ENCODE results near the gene GPR89B.
A peak's percentile ranks its signal among the peaks of the same experiment; 100 is the strongest.
"Not testable (repeated sequence)": the region's sequence is repeated elsewhere in the genome, so short reads cannot be mapped to it uniquely, and the experiment has no call there.

The GPR89B gene

GRCh38 chr1:147928236-147929132, at the start of gene GPR89B:
Gene GPR89B, plus strand, starts transcription at chr1:147928420. Its CDS starts 117 bp downstream, at chr1:147928537.
- DNase-seq (ENCODE audit: low read depth): peak; percentile 91

- DNase-seq (ENCODE audit: low read depth): no peak
These were observed 48.3 kb upstream of the GPR89B start for GRCh38 chr1:147879911-147880310.

GRCh38 chr1:147882535-147882934, 45.7 kb upstream of the GPR89B start:
- no peak for DNase-seq (ENCODE audit: low read depth)

GRCh38 chr1:147890177-147890790, 37.9 kb upstream of the GPR89B start:
- DNase-seq (ENCODE audit: low read depth): peak; percentile 46

GRCh38 chr1:147891088-147891487, 37.1 kb upstream of the GPR89B start:
- no peak for DNase-seq (ENCODE audit: low read depth)

GRCh38 chr1:147892216-147892615, 36.0 kb upstream of the GPR89B start:
- DNase-seq (ENCODE audit: low read depth): no peak

GRCh38 chr1:147892731-147893214, 35.4 kb upstream of the GPR89B start:
- DNase-seq (ENCODE audit: low read depth): no peak

GRCh38 chr1:147895123-147895522, 33.1 kb upstream of the GPR89B start:
- DNase-seq (ENCODE audit: low read depth): no peak

GRCh38 chr1:147897029-147897752, 31.0 kb upstream of the GPR89B start:
- DNase-seq (ENCODE audit: low read depth): no peak

- no peak for DNase-seq (ENCODE audit: low read depth)
These were observed 30.4 kb upstream of the GPR89B start for GRCh38 chr1:147897789-147898188.

- no peak for DNase-seq (ENCODE audit: low read depth)
These were observed 25.9 kb upstream of the GPR89B start, which contains the start of gene GJA8 for GRCh38 chr1:147902253-147902845. Gene GJA8, plus strand, starts transcription at chr1:147902795. Its CDS starts 5,161 bp downstream, at chr1:147907956.

GRCh38 chr1:147904726-147905125, 23.5 kb upstream of the GPR89B start:
- DNase-seq (ENCODE audit: low read depth): no peak

- DNase-seq (ENCODE audit: low read depth): no peak
These were observed 20.3 kb upstream of the GPR89B start for GRCh38 chr1:147907786-147908509.

- DNase-seq (ENCODE audit: low read depth): no peak
These were observed 15.7 kb upstream of the GPR89B start for GRCh38 chr1:147912553-147912952.

GRCh38 chr1:147913362-147913942, 14.8 kb upstream of the GPR89B start:
- no peak for DNase-seq (ENCODE audit: low read depth)

GRCh38 chr1:147919896-147920295, 8.3 kb upstream of the GPR89B start:
- DNase-seq (ENCODE audit: low read depth): no peak

GRCh38 chr1:147924813-147925212, 3.4 kb upstream of the GPR89B start:
- DNase-seq (ENCODE audit: low read depth): no peak

GRCh38 chr1:147927215-147927614, 1.0 kb upstream of the GPR89B start:
- not testable (repeated sequence) for DNase-seq (ENCODE audit: low read depth)

GRCh38 chr1:147927689-147928088, 531 bp upstream of the GPR89B start:
- not testable (repeated sequence) for DNase-seq (ENCODE audit: low read depth)

- DNase-seq (ENCODE audit: low read depth): not testable (repeated sequence)
These were observed 2.9 kb downstream of the GPR89B start for GRCh38 chr1:147931137-147931536.

GRCh38 chr1:147935296-147935695, 7.1 kb downstream of the GPR89B start:
- DNase-seq (ENCODE audit: low read depth): not testable (repeated sequence)

Measured in activated T-cell treated with anti-CD3 and anti-CD28 coated beads for 1 hour (primary cell).